ENCODE measurements around the gene KIF26B. TPM values are rescaled to one million over a fixed set of nuclear protein-coding genes. Genes with fewer than 3 reads are reported as not detected.

KIF26B gene
- total and polyA plus RNA-seq, 2 experiments from 2014 or later = 0.03 to 0.76 TPM

DNA sequence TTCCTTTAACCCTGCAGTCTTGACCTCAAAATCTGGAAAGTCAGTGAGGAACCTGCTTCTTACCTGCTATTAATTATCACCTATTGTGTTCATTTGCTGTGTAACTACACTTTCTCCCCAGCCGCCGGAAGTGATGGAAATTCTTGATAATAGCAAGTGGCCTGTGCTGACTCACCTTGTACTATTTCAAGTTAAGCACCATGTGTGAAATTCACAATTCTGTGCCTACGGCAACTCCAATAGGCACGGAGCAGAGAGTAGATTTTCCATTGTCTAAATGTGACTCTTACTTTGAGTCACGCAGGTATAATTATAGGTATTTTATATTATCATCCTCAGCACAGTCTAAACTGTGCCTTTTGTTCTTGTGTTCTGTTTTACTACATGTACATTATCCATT lies 466.8 kb downstream of the KIF26B start:
- Mint-ChIP-seq H3K36me3 (ENCODE audit: low read depth) (no peaks in the 10 kb centered on the region), H3K27ac (no peak overlapping the region), H3K9me3 (no peaks in the 10 kb centered on the region), H3K4me3 (no peak overlapping the region), H3K27me3 (ENCODE audit: insufficient read depth, low read depth, poor library complexity) (no peaks in the 10 kb centered on the region), H3K4me1 (peaks cover 8% of the 10 kb centered on the region; the same call in 2 of the 3 replicates)
- Histone ChIP-seq H3K27me3 (ENCODE audit: insufficient read depth) (no peaks in the 10 kb centered on the region), H3F3A (replicated peaks; ENCODE audit: low read depth) (no peaks in the 10 kb centered on the region), H3K4me2 (no peak overlapping the region), H3K4me3 (no peak overlapping the region), H3K9me2 (ENCODE audit: insufficient read depth) (no peaks in the 10 kb centered on the region), H3K4me1 (ENCODE audit: insufficient read depth) (no peaks in the 10 kb centered on the region; the same call in 1 of the 2 replicates), H2AFZ (no peak overlapping the region), H4K20me1 (replicated peaks; ENCODE audit: insufficient read depth) (no peaks in the 10 kb centered on the region), H3K79me2 (replicated peaks; ENCODE audit: insufficient read depth) (no peaks in the 10 kb centered on the region), H3K36me3 (ENCODE audit: insufficient read depth) (no peaks in the 10 kb centered on the region), H3K27ac (ENCODE audit: low read depth) (no peak overlapping the region)
- TF ChIP-seq NANOG (IDR thresholded peaks at IDR 0.05; ENCODE audit: borderline replicate concordance) = no peak
- no peak for TF ChIP-seq REST (IDR thresholded peaks at IDR 0.05; ENCODE audit: unreplicated experiment)
- no peak for TF ChIP-seq ETS1 (IDR thresholded peaks at IDR 0.05)
- no peak for TF ChIP-seq EZH2 (IDR thresholded peaks at IDR 0.05; ENCODE audit: low read depth, unreplicated experiment)
- no peak for TF ChIP-seq EZH2phosphoT487 (IDR thresholded peaks at IDR 0.05; ENCODE audit: unreplicated experiment)
- no peak for TF ChIP-seq ZNF331 (CRISPR knock-in tag; IDR thresholded peaks at IDR 0.05; ENCODE audit: low read depth)
- no peak for TF ChIP-seq STAT1 (IDR thresholded peaks at IDR 0.05; ENCODE audit: unreplicated experiment)
- TF ChIP-seq CTCF (conservative IDR thresholded peaks at IDR 0.05; ENCODE audit: low read depth in 2 of 2) = no peak
- TF ChIP-seq JUNB (IDR thresholded peaks at IDR 0.05; ENCODE audit: unreplicated experiment) = no peak
- TF ChIP-seq ZNF462 (CRISPR knock-in tag; IDR thresholded peaks at IDR 0.05) = no peak
- no peak for TF ChIP-seq POLR2AphosphoS5 (IDR thresholded peaks at IDR 0.05; ENCODE audit: low read depth)
- no peak for TF ChIP-seq ZNF114 (CRISPR knock-in tag; IDR thresholded peaks at IDR 0.05)
- TF ChIP-seq CREB1 (CRISPR knock-in tag; IDR thresholded peaks at IDR 0.05; ENCODE audit: low read depth) = no peak
- ATAC-seq (no peak), DNase-seq (ENCODE audit: low spot score) (no peak)
